ENCODE data around the gene DMRT1. TPM values are rescaled to one million over a fixed set of nuclear protein-coding genes. Genes with fewer than 3 reads are reported as not detected.

Gene DMRT1
- total and polyA plus RNA-seq, 7 donors: not detected

GRCh38 chr9:800591-801150 is 40.8 kb upstream of the DMRT1 start:
- Histone ChIP-seq H3K4me3 (no peak overlapping the region), H3K27ac (no peak overlapping the region), H3K4me1 (no peaks in the 10 kb centered on the region), H3K27me3 (ENCODE audit: insufficient read depth in 3 of 3, low read length in 2 of 3) (no peaks in the 10 kb centered on the region), H3K36me3 (ENCODE audit: insufficient read depth in 1 of 2, low read depth in 1 of 2) (no peaks in the 10 kb centered on the region), H3K9me3 (no peaks in the 10 kb centered on the region)
- intact Hi-C loops (cut with DNase I): no loop called here
- DNase-seq (no peak), ATAC-seq (no peak)
- no peak for TF ChIP-seq CTCF (IDR thresholded peaks at IDR 0.05)
- 81 to 86% (median 81%) methylated on average over 9 of the region's 9 CpGs for WGBS, 3 donors

- H3K27ac ChIP-seq: no peak overlapping the region
- H3K27me3 ChIP-seq (ENCODE audit: insufficient read depth in 3 of 3, low read length in 2 of 3): no peaks in the 10 kb centered on the region
- DNase-seq: no peak
- no peak for ATAC-seq
- no peaks in the 10 kb centered on the region for H3K9me3 ChIP-seq
- no peak overlapping the region for H3K4me3 ChIP-seq
- H3K4me1 ChIP-seq: no peaks in the 10 kb centered on the region
- no peaks in the 10 kb centered on the region for H3K36me3 ChIP-seq (ENCODE audit: insufficient read depth in 1 of 2, low read depth in 1 of 2)
- TF ChIP-seq CTCF (IDR thresholded peaks at IDR 0.05): no peak
- 58 to 68% (median 59%) methylated on average over 11 of the region's 11 CpGs for WGBS, 3 donors
- intact Hi-C loops (cut with DNase I): no loop called here
Observed at GRCh38 chr9:801399-802071, 40.0 kb upstream of the DMRT1 start.

GRCh38 chr9:804026-804425 is 37.5 kb upstream of the DMRT1 start:
- Histone ChIP-seq H3K27me3 (ENCODE audit: insufficient read depth in 3 of 3, low read length in 2 of 3) (no peaks in the 10 kb centered on the region), H3K4me3 (no peak overlapping the region), H3K4me1 (no peaks in the 10 kb centered on the region), H3K9me3 (no peaks in the 10 kb centered on the region), H3K36me3 (ENCODE audit: insufficient read depth in 1 of 2, low read depth in 1 of 2) (no peaks in the 10 kb centered on the region), H3K27ac (no peak overlapping the region)
- DNase-seq (no peak), ATAC-seq (no peak)
- intact Hi-C loops (cut with DNase I): no loop called here
- TF ChIP-seq CTCF (IDR thresholded peaks at IDR 0.05): no peak

GRCh38 chr9:805151-805550 is 36.3 kb upstream of the DMRT1 start:
- H3K4me1 ChIP-seq: no peaks in the 10 kb centered on the region
- H3K36me3 ChIP-seq (ENCODE audit: insufficient read depth in 1 of 2, low read depth in 1 of 2): no peaks in the 10 kb centered on the region
- DNase-seq (no peak), ATAC-seq (no peak)
- no peaks in the 10 kb centered on the region for H3K27me3 ChIP-seq (ENCODE audit: insufficient read depth in 3 of 3, low read length in 2 of 3)
- no peak overlapping the region for H3K4me3 ChIP-seq
- H3K27ac ChIP-seq: no peak overlapping the region
- WGBS, 3 donors: 79 to 83% (median 82%) methylated on average over 3 of the region's 3 CpGs
- intact Hi-C loops (cut with DNase I): loop anchor here in 1 of 2 donors (5.0 kb wide), 1 partner anchor 418 kb away; no protein-coding TSS in a partner anchor
- no peak for TF ChIP-seq CTCF (IDR thresholded peaks at IDR 0.05)
- no peaks in the 10 kb centered on the region for H3K9me3 ChIP-seq

Data from psoas muscle (tissue), 8 donors.